ENCODE results near the gene CNST.
"Not testable (repeated sequence)": the region's sequence is repeated elsewhere in the genome, so short reads cannot be mapped to it uniquely, and the experiment has no call there.

CNST gene

DNA sequence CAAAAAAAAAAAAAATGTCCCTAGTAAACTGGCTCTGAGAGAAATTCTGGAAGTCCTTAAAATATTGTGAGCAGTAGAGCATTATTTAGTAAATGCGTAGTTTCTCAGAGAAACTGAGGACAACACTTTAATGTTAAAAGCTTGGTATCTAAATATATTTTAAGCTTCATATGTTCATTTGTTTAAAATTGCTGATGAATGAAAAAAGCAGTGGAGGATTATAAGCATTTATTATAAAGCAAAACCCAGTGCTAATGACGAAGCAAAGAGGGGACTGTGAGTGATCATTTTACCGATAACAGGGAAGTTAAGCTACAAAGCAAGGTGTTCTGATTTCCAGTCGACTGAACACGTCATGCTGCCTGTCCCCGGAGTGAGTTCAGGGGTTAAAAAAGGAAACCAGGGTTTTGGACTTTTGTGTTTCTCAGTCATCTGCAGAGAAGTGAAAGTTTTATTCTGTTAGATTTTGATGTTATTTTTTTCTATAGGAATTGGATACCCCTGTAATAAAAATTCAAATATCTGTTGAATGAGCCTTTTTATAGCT, 93.4 kb downstream of the CNST start:
- FAIRE-seq: peak; percentile 56
- no peak for DNase-seq (ENCODE audit: insufficient read length, low spot score)

DNA sequence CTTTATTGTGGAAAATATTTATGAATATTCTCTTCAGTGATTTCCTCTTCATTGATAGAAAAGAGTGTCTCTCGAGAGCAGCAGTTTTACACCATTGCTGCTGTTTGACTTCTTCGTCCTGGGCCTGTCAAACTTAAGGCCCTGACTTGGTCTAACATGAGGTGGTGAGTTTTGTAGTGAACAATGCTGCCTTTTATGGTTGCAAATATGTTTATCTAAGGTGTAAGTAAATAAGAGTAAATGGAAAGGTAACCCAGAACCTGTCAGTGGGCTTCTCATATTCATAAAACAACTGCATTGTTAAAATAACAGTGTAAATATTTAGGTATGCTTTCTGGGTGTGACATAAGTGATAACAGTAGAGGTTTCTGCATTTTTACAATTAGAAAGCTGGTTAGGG, 95.2 kb downstream of the CNST start:
- FAIRE-seq: no peak
- DNase-seq (ENCODE audit: insufficient read length, low spot score): no peak

GRCh38 chr1:246667773-246668172, 101.5 kb downstream of the CNST start:
- DNase-seq (ENCODE audit: insufficient read length, low spot score) (no peak), FAIRE-seq (no peak)

DNA sequence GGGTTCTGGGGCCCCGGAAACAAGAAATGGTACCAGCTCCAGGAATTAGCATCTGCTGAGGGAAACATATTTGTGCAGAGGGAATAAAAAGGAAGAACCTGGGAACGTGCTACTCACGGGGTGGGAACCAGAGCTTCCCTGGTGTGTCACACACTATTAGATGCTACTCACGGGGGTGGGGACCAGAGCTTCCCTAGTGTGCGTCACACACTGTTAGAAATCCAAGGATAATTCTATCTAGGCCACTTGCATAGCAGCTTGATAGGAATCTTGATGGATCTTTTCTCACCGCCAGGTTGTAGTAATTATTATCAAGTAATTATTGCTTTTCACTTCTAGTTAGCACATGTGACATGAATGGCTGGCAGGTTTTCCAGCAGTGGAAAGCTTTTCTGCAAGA, 103.4 kb downstream of the CNST start:
- FAIRE-seq (no peak), DNase-seq (ENCODE audit: insufficient read length, low spot score) (no peak)

GRCh38 chr1:246674049-246674448, 107.8 kb downstream of the CNST start:
- no peak for FAIRE-seq
- no peak for DNase-seq (ENCODE audit: insufficient read length, low spot score)

DNA sequence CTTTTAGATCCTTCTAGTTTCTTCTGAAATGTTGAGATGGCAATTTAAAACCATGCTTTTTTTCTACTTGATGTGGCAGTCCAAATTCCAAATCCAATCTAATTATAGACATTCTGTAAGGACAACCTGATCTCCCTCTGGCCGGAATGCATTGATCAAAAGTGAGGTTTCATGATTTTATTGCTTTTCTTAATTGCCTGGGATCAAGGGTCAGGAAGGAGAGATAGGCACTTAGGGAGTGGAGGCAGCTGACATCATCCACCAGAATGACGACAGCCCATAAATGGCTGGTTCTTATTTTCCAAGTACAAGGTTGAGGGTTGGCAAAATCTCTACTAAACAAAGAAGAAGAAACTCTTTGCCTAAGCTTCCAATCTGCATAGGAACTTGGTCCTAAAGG, 111.6 kb downstream of the CNST start:
- FAIRE-seq (no peak), DNase-seq (ENCODE audit: insufficient read length, low spot score) (no peak)

- no peak for FAIRE-seq
- DNase-seq (ENCODE audit: insufficient read length, low spot score): no peak
Observed at GRCh38 chr1:246678816-246679793, 112.8 kb downstream of the CNST start.

- DNase-seq (ENCODE audit: insufficient read length, low spot score): no peak
- no peak for FAIRE-seq
Observed at GRCh38 chr1:246679794-246680177, 113.5 kb downstream of the CNST start.

GRCh38 chr1:246680190-246680589, 113.9 kb downstream of the CNST start:
- FAIRE-seq: no peak
- no peak for DNase-seq (ENCODE audit: insufficient read length, low spot score)

DNA sequence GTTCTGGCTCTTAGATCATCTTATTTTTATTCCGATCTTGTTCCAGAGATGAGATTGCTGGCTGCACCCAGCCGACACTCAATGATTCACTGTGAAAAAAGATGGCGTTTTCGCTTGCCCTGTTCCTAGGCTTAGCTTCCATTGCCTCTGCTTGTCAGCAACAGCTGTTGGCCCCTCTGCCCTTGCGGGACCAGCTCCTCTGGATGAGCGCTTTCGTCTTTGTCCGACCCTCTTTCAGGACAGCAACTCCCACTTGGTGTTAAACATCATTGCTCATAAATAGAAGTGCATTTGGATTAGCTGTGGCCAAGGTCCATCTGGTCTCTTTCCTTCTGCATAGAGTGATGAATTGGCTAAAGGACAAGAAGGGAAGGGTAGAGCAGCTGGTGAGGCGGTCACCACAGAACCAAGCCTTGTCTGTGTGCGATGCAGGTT, 114.5 kb downstream of the CNST start:
- FAIRE-seq (no peak), DNase-seq (ENCODE audit: insufficient read length, low spot score) (no peak)

DNA sequence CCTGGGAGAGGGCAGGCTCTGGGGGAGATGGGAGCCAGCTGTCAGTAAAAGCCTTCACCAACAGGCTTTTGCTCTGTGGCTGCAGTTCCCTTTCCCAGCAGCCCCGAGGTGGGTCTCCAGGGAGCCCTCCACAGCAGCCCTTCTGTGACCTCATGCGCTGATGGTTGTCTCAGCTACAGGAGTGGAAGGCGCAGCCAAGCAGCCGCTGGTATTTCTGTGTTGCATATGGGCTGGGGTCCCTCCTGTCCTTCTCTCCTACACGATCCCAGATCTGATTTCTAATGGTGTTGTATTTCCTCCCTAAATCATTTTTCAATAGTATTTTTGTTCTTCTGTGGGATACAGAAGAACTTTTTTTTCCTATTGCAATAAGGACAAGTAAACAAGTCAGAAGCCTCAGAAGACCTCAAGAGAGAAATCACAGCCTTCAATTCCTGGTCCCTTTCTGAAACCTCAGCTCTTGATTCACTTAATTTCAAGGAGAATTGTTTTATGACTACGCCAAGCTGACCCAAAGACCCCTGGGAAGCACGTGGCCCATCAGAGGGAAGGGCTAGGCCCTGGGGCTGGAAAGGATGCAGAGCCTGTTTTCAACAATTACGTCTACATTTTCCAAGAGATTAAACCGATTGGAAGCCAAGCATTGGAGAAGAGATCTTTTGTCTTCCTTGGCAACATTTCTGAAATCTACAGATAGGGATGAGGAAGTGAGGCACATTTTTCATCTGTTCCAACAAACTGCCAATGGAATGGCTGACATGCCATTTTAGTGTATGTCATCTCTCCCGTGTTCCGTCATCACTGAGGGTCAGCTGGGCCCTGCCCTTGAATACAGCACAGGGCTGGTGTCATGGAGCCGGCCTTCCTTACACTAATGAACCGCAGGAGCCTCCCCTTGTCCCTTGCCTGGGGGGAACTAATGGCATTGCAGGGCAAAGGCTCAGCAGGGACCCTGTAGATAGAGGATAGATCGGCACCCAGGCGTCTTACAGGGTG, 115.9 kb downstream of the CNST start:
- FAIRE-seq (no peak), DNase-seq (ENCODE audit: insufficient read length, low spot score) (no peak)

- DNase-seq (ENCODE audit: insufficient read length, low spot score) (no peak), FAIRE-seq (no peak)
Observed at GRCh38 chr1:246683521-246683920, 117.3 kb downstream of the CNST start.

- DNase-seq (ENCODE audit: insufficient read length, low spot score): no peak
- no peak for FAIRE-seq
Observed at GRCh38 chr1:246687002-246687401, 120.7 kb downstream of the CNST start.

GRCh38 chr1:246689409-246690008, 123.3 kb downstream of the CNST start:
- peak; percentile 82 for FAIRE-seq
- DNase-seq (ENCODE audit: insufficient read length, low spot score): peak; percentile 86

DNA sequence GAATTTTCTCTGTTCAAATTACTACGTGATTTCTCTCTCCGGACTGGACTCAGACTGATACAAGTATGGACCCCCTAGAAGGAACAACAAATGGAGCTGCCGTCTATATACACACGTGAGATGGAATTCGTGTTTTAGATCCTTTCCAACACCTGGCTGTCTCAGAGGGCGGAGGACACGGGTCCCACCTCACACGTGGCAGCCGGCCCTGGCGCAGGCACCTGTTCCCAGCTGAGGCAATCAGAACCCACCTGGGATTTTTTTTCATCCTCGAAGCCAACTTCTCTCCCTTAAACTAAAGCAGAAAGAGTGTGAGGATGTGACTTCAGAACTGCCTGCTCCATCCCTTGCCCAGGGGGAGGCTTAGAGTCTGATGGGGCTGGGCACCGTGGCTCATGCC, 123.8 kb downstream of the CNST start:
- FAIRE-seq: no peak
- DNase-seq (ENCODE audit: insufficient read length, low spot score): no peak

- no peak for FAIRE-seq
- DNase-seq (ENCODE audit: insufficient read length, low spot score): no peak
Observed at GRCh38 chr1:246691622-246692495, 125.6 kb downstream of the CNST start.

GRCh38 chr1:246694213-246694895, 128.1 kb downstream of the CNST start:
- DNase-seq (ENCODE audit: insufficient read length, low spot score); FAIRE-seq: not testable (repeated sequence)

DNA sequence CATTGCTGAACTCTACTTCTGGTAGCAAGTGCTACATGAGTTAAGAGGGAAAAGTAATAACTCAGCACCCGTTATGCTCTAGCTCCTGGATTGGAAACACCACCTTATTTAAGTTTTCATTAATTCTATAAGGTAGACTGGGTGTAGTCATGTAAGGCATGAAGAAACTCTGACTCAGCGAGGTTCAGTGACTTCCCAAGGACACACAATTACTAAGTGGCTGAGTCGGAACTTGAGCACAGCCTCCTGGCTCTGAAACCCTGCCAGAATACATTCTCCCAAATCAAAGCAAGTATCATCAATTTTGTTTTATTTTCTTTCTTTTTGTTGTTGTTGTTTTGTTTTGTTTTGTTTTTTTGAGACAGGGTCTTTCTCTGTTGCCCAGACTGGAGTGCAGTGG, 128.9 kb downstream of the CNST start:
- DNase-seq (ENCODE audit: insufficient read length, low spot score): no peak

DNA sequence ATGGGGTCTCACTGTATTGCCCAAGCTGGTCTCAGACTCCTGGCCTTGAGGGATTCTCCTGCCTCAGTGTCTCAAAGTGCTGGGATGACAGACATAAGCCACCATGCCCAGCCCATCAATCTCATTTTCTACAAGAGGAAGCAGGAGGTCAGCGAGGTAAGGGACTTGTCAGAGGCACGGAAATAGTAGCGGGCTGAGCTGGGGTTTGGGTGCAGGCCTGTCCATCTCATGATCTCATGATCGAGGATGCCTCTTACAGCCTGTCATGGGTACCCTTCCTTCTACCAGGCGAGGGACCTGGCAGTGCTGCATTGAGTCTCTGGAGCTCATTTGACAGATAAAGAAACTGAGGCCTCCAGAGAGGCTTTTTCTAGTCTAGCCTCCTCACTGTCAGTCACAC, 129.4 kb downstream of the CNST start:
- FAIRE-seq: no peak
- no peak for DNase-seq (ENCODE audit: insufficient read length, low spot score)

More for the DNA sequence above, 128.9 kb downstream of the CNST start:
- FAIRE-seq: no peak
